Endodermal cell (in vitro differentiated cells): ENCODE results near the gene CALML4. TPM values are rescaled to one million over a fixed set of nuclear protein-coding genes. Genes with fewer than 3 reads are reported as not detected.

ENCODE experiments used
- DNase-seq: peaks from one replicate; pipeline ENCODE4 v3.0.0-alpha.2; 2017
- H3K27ac ChIP-seq: 2 replicates; pipeline ENCODE4 v1.5.1; 2013; ENCODE audit warnings: mild to moderate bottlenecking, low read depth, low read length, moderate library complexity
- H3K27me3 ChIP-seq: 2 replicates; pipeline ENCODE4 v1.6.1; 2013; ENCODE audit warnings: mild to moderate bottlenecking, low read length, moderate library complexity; ENCODE audit not compliant: insufficient read depth, control insufficient read depth, poor library complexity, severe bottlenecking
- H3K36me3 ChIP-seq: 2 replicates; pipeline ENCODE4 v1.7.0; 2013; ENCODE audit warnings: mild to moderate bottlenecking, low read length, moderate library complexity; ENCODE audit not compliant: control insufficient read depth, insufficient read depth
- H3K4me1 ChIP-seq: one replicate; pipeline ENCODE4 v1.7.0; 2013; ENCODE audit warnings: low read length; ENCODE audit not compliant: control insufficient read depth, insufficient read depth
- H3K4me3 ChIP-seq: 2 replicates; pipeline ENCODE4 v1.5.1; 2013; ENCODE audit warnings: mild to moderate bottlenecking, low read length, moderate library complexity
- H3K9ac ChIP-seq: 2 replicates; pipeline ENCODE4 v1.6.1; 2013; ENCODE audit warnings: mild to moderate bottlenecking, low read length, moderate library complexity; ENCODE audit not compliant: poor library complexity, severe bottlenecking; ENCODE audit errors: extremely low read depth
- H3K9me3 ChIP-seq: 2 replicates; pipeline ENCODE4 v1.6.1; 2013; ENCODE audit warnings: mild to moderate bottlenecking, low read length, moderate library complexity; ENCODE audit not compliant: control insufficient read depth
- H3K27ac Mint-ChIP-seq: 2 replicates; pipeline ENCODE4 v1.8.0; 2020; ENCODE audit warnings: mixed read lengths
- H3K27me3 Mint-ChIP-seq: 2 replicates; pipeline ENCODE4 v1.8.0; 2021; ENCODE audit warnings: mild to moderate bottlenecking, mixed read lengths; ENCODE audit not compliant: insufficient read depth
- H3K36me3 Mint-ChIP-seq: 2 replicates; pipeline ENCODE4 v1.8.0; 2020; ENCODE audit warnings: low read depth, mixed read lengths
- H3K4me1 Mint-ChIP-seq: 2 replicates; pipeline ENCODE4 v1.8.0; 2020; ENCODE audit warnings: mixed read lengths
- H3K4me3 Mint-ChIP-seq: 2 replicates; pipeline ENCODE4 v1.8.0; 2020; ENCODE audit warnings: mild to moderate bottlenecking, moderate library complexity, mixed read lengths
- H3K9me3 Mint-ChIP-seq: 2 replicates; pipeline ENCODE4 v1.8.0; 2020; ENCODE audit warnings: mild to moderate bottlenecking, mixed read lengths
- CTCF ChIP-seq: fragments of 200-600 bp; sonication (generic); conservative IDR thresholded peaks from 2 replicates; pipeline ENCODE4 v1.5.0; 2021; ENCODE audit warnings: antibody characterized with exemption, mild to moderate bottlenecking
- WGBS, 2 experiments: methylation state at CpG; one replicate each; pipeline versions ENCODE4 v1.1.5 to v1.1.7; 2013; ENCODE audit warnings: missing lambda C conversion rate in 2 of 2, mixed read lengths in 1 of 2; ENCODE audit not compliant: insufficient coverage in 1 of 2, insufficient read length in 1 of 2; 5-methylcytosine and 5-hydroxymethylcytosine counted together
- total RNA-seq, 2 donors: library from RNA; stranded (reverse); fragmentation: NEBNext Ultra II Directional in 1 of 2; extraction: Animal tissue kit (Norgen Biotek cat#: 25700) in 1 of 2; gene quantifications; 2 replicates in 1 of 2; 3 replicates in 1 of 2; pipeline ENCODE4 v1.2.1, GENCODE V29; 2021

Gene CALML4
- total RNA-seq, 2 donors from 2014 or later = 9.7 to 17.4 TPM

- no peak overlapping the region for H3K27ac ChIP-seq
- no peaks in the 10 kb centered on the region for H3K4me1 Mint-ChIP-seq
- peaks cover 29% of the 10 kb centered on the region for H3K9me3 Mint-ChIP-seq
- no peak overlapping the region for H3K9ac ChIP-seq
- peaks cover 57% of the 10 kb centered on the region for H3K36me3 Mint-ChIP-seq
- 96 to 100% methylated on average over 3 to 8 of the region's 8 CpGs for WGBS, 2 experiments
- H3K27ac Mint-ChIP-seq = no peak overlapping the region
- peak; percentile 10 for DNase-seq
- H3K27me3 ChIP-seq = no peaks in the 10 kb centered on the region
- no peak overlapping the region for H3K4me3 Mint-ChIP-seq
- peaks cover 22% of the 10 kb centered on the region for H3K9me3 ChIP-seq
- H3K36me3 ChIP-seq = peaks cover 51% of the 10 kb centered on the region
- no peak overlapping the region for H3K4me3 ChIP-seq
- no peaks in the 10 kb centered on the region for H3K4me1 ChIP-seq
- TF ChIP-seq CTCF = no peak
- H3K27me3 Mint-ChIP-seq = no peaks in the 10 kb centered on the region
Observed at GRCh38 chr15:68218331-68218730, 13.2 kb upstream of the CALML4 start.

- H3K36me3 Mint-ChIP-seq = peaks cover 47% of the 10 kb centered on the region
Observed at GRCh38 chr15:68217341-68217740, 12.2 kb upstream of the CALML4 start.

GRCh38 chr15:68214838-68215254, 9.7 kb upstream of the CALML4 start:
- no peak overlapping the region for H3K27ac ChIP-seq

More at GRCh38 chr15:68217341-68217740, 12.2 kb upstream of the CALML4 start:
- Mint-ChIP-seq H3K4me1 (no peaks in the 10 kb centered on the region), H3K4me3 (no peak overlapping the region), H3K27me3 (no peaks in the 10 kb centered on the region), H3K27ac (no peak overlapping the region), H3K9me3 (peaks cover 19% of the 10 kb centered on the region)
- H3K27ac ChIP-seq = no peak overlapping the region
- TF ChIP-seq CTCF = no peak
- no peaks in the 10 kb centered on the region for H3K4me1 ChIP-seq
- H3K9me3 ChIP-seq = peaks cover 17% of the 10 kb centered on the region
- H3K36me3 ChIP-seq = peaks cover 47% of the 10 kb centered on the region
- no peak overlapping the region for H3K4me3 ChIP-seq
- H3K27me3 ChIP-seq = no peaks in the 10 kb centered on the region
- H3K9ac ChIP-seq = no peak overlapping the region
- WGBS, 2 experiments = 95 to 100% methylated on average over 3 to 4 of the region's 4 CpGs
- peak; percentile 13 for DNase-seq

More at GRCh38 chr15:68214838-68215254, 9.7 kb upstream of the CALML4 start:
- Mint-ChIP-seq H3K4me1 (no peaks in the 10 kb centered on the region), H3K27me3 (no peaks in the 10 kb centered on the region), H3K36me3 (peaks cover 33% of the 10 kb centered on the region), H3K27ac (no peak overlapping the region), H3K4me3 (no peak overlapping the region), H3K9me3 (peaks cover under 1% of the 10 kb centered on the region)
- WGBS, 2 experiments = 88 to 93% methylated on average over 5 to 6 of the region's 6 CpGs
- Histone ChIP-seq H3K4me1 (no peaks in the 10 kb centered on the region), H3K9ac (no peak overlapping the region), H3K36me3 (peaks cover 43% of the 10 kb centered on the region), H3K27me3 (no peaks in the 10 kb centered on the region), H3K9me3 (peaks cover 10% of the 10 kb centered on the region), H3K4me3 (no peak overlapping the region)
- no peak for DNase-seq
- TF ChIP-seq CTCF = no peak
